H1 (cell line): ENCODE results near the gene RGS9BP. TPM values are rescaled to one million over a fixed set of nuclear protein-coding genes. Genes with fewer than 3 reads are reported as not detected.

Experiments
- CTCF ChIA-PET: fragments of 300-600 bp; sonication (Branson Sonifier 250); formaldehyde crosslinking; loops from one replicate; lab custom pipeline; 2021; ENCODE audit not compliant: partially characterized antibody; lab: Charles Lee
- POLR2A ChIA-PET: fragments of 300-600 bp; sonication (Branson Sonifier 250); formaldehyde crosslinking; loops from one replicate; lab custom pipeline; 2021; ENCODE audit warnings: inconsistent platforms; ENCODE audit not compliant: partially characterized antibody; lab: Charles Lee
- DNase-seq, 2 experiments: peaks; one replicate each; pipeline versions ENCODE4 v3.0.0 to v3.0.0-alpha.2; 2010 to 2022; ENCODE audit warnings: low spot score in 2 of 2, low read depth in 1 of 2, mixed read lengths in 1 of 2
- FAIRE-seq: peaks from 2 replicates; lab custom pipeline; 2011; peaks lifted over from hg19 to GRCh38; lab: Jason Lieb, UNC
- H2AFZ ChIP-seq: 2 replicates; pipeline ENCODE4 v1.8.1; 2012; ENCODE audit warnings: low read length, inconsistent platforms
- H2AK5ac ChIP-seq: 2 replicates; pipeline ENCODE4 v1.6.1; 2013; ENCODE audit warnings: low read depth, low read length
- H2BK120ac ChIP-seq: replicated peaks from 2 replicates; pipeline ENCODE3; 2013; ENCODE audit warnings: low read depth, low read length, inconsistent platforms
- H2BK12ac ChIP-seq: 2 replicates; pipeline ENCODE4 v1.6.1; 2013; ENCODE audit warnings: low read depth, low read length
- H2BK15ac ChIP-seq: 2 replicates; pipeline ENCODE4 v1.6.1; 2013; ENCODE audit warnings: low read length
- H2BK20ac ChIP-seq: 2 replicates; pipeline ENCODE4 v1.6.1; 2013; ENCODE audit warnings: low read length
- H2BK5ac ChIP-seq: 2 replicates; pipeline ENCODE4 v1.6.1; 2013; ENCODE audit warnings: low read depth, low read length
- H3K14ac ChIP-seq: 2 replicates; pipeline ENCODE4 v1.6.1; 2013; ENCODE audit warnings: inconsistent platforms; ENCODE audit not compliant: insufficient read length
- H3K18ac ChIP-seq: 2 replicates; pipeline ENCODE4 v1.6.1; 2013; ENCODE audit warnings: low read length; ENCODE audit errors: extremely low read depth
- H3K23ac ChIP-seq: 2 replicates; pipeline ENCODE4 v1.6.1; 2013; ENCODE audit warnings: inconsistent platforms; ENCODE audit not compliant: insufficient read length
- H3K23me2 ChIP-seq: 2 replicates; pipeline ENCODE4 v1.6.1; 2013; ENCODE audit warnings: low read depth, low read length
- H3K27ac ChIP-seq: 2 replicates; pipeline ENCODE4 v1.6.1; 2011; ENCODE audit warnings: low read depth, low read length, inconsistent platforms
- H3K27me3 ChIP-seq, 4 experiments: replicated peaks in 1 of 4; 1 replicate in 1 of 4; 2 replicates in 3 of 4; pipeline versions ENCODE4 v1.6.1 to v1.8.1; 2011 to 2013; ENCODE audit warnings: low read length in 3 of 4, mild to moderate bottlenecking in 3 of 4, inconsistent platforms in 2 of 4, mixed read lengths in 2 of 4, moderate library complexity in 1 of 4; ENCODE audit not compliant: control insufficient read depth in 3 of 4, insufficient read depth in 3 of 4; ENCODE audit errors: extremely low read depth in 1 of 4
- H3K36me3 ChIP-seq, 4 experiments: 2 replicates each; pipeline versions ENCODE4 v1.6.1 to v1.8.1; 2011 to 2013; ENCODE audit warnings: mild to moderate bottlenecking in 4 of 4, low read length in 3 of 4, moderate library complexity in 2 of 4, control low read depth in 1 of 4, inconsistent platforms in 1 of 4; ENCODE audit not compliant: insufficient read depth in 4 of 4, control insufficient read depth in 2 of 4
- H3K4ac ChIP-seq: replicated peaks from 2 replicates; pipeline ENCODE3; 2013; ENCODE audit warnings: low read length, low read depth, mixed read lengths, inconsistent platforms; ENCODE audit not compliant: insufficient read length
- H3K4me1 ChIP-seq, 4 experiments: replicated peaks in 1 of 4; 1 replicate in 1 of 4; 2 replicates in 3 of 4; pipeline versions ENCODE4 v1.6.1 to v1.8.1; 2011 to 2013; ENCODE audit warnings: low read length in 3 of 4, inconsistent platforms in 2 of 4, mixed read lengths in 1 of 4; ENCODE audit not compliant: insufficient read depth in 4 of 4, control insufficient read depth in 3 of 4
- H3K4me2 ChIP-seq, 2 experiments: 2 replicates each; pipeline versions ENCODE4 v1.6.1 to v1.8.1; 2011 to 2013; ENCODE audit warnings: low read depth in 2 of 2, low read length in 2 of 2, control low read depth in 1 of 2, inconsistent platforms in 1 of 2, mild to moderate bottlenecking in 1 of 2; ENCODE audit not compliant: insufficient read depth in 1 of 2
- H3K4me3 ChIP-seq, 4 experiments: fragments of 200-600, 300-600 bp in 1 of 4; sonication (generic), shearing (Covaris generic), sonication (Bioruptor Twin) in 1 of 4; 2 replicates each; pipeline versions ENCODE4 v1.5.1 to v1.8.1; 2011 to 2016; ENCODE audit warnings: low read length in 4 of 4, low read depth in 3 of 4, control low read depth in 2 of 4, inconsistent platforms in 2 of 4, mild to moderate bottlenecking in 2 of 4, mixed read lengths in 1 of 4, moderate library complexity in 1 of 4; ENCODE audit not compliant: insufficient read depth in 2 of 4; ENCODE audit errors: extremely low read depth in 1 of 4
- H3K56ac ChIP-seq: replicated peaks from 2 replicates; pipeline ENCODE3; 2013; ENCODE audit warnings: low read depth, mild to moderate bottlenecking, mixed read lengths, low read length, inconsistent platforms; ENCODE audit not compliant: insufficient read length
- H3K79me1 ChIP-seq: 2 replicates; pipeline ENCODE4 v1.6.1; 2013; ENCODE audit warnings: low read depth, low read length, control low read depth
- H3K79me2 ChIP-seq, 2 experiments: 2 replicates each; pipeline versions ENCODE4 v1.6.1 to v1.8.1; 2012 to 2013; ENCODE audit warnings: low read length in 2 of 2, mild to moderate bottlenecking in 2 of 2, inconsistent platforms in 1 of 2; ENCODE audit not compliant: insufficient read depth in 2 of 2, control insufficient read depth in 1 of 2
- H3K9ac ChIP-seq, 4 experiments: replicated peaks in 1 of 4; 1 replicate in 1 of 4; 2 replicates in 3 of 4; pipeline versions ENCODE4 v1.6.1 to v1.8.1; 2011 to 2013; ENCODE audit warnings: low read depth in 3 of 4, low read length in 3 of 4, control low read depth in 2 of 4, mild to moderate bottlenecking in 2 of 4, moderate library complexity in 2 of 4, inconsistent platforms in 1 of 4; ENCODE audit errors: extremely low read depth in 1 of 4
- H3K9me3 ChIP-seq, 2 experiments: 2 replicates each; pipeline versions ENCODE4 v1.6.1 to v1.8.1; 2012 to 2013; ENCODE audit warnings: mild to moderate bottlenecking in 2 of 2, moderate library complexity in 2 of 2, control low read depth in 1 of 2, inconsistent platforms in 1 of 2, low read depth in 1 of 2, low read length in 1 of 2, mixed read lengths in 1 of 2; ENCODE audit not compliant: insufficient read depth in 2 of 2
- H4K20me1 ChIP-seq, 2 experiments: replicated peaks in 1 of 2; 2 replicates each; pipeline versions ENCODE3 to v1.8.1; 2011 to 2013; ENCODE audit warnings: inconsistent platforms in 2 of 2, low read length in 2 of 2, mild to moderate bottlenecking in 1 of 2; ENCODE audit not compliant: insufficient read depth in 2 of 2, control insufficient read depth in 1 of 2
- H4K5ac ChIP-seq: 2 replicates; pipeline ENCODE4 v1.6.1; 2013; ENCODE audit warnings: low read length, low read depth, mixed read lengths, inconsistent platforms; ENCODE audit not compliant: insufficient read length
- H4K8ac ChIP-seq: 2 replicates; pipeline ENCODE4 v1.8.0; 2013; ENCODE audit warnings: mild to moderate bottlenecking, moderate library complexity, low read length, inconsistent platforms; ENCODE audit not compliant: insufficient read depth; ENCODE audit errors: extremely low read depth
- H4K91ac ChIP-seq: replicated peaks from 2 replicates; pipeline ENCODE3; 2013; ENCODE audit warnings: low read length, mixed read lengths, inconsistent platforms; ENCODE audit not compliant: insufficient read length
- BRCA1 ChIP-seq: IDR thresholded peaks from 2 replicates; pipeline ENCODE4 v1.6.1; 2012; ENCODE audit warnings: low read depth, low read length, improper control_type of control experiment
- CBX5 ChIP-seq: fragments of 300-800, 300-1000 bp; sonication (generic); IDR thresholded peaks from 2 replicates; pipeline ENCODE4 v1.7.1; 2016; ENCODE audit warnings: antibody characterized with exemption, low read length, low read depth
- CHD2 ChIP-seq: IDR thresholded peaks from 2 replicates; pipeline ENCODE4 v1.6.1; 2012; ENCODE audit warnings: low read length, improper control_type of control experiment
- EP300 ChIP-seq, 2 experiments: IDR thresholded peaks; 1 replicate in 1 of 2; 2 replicates in 1 of 2; pipeline ENCODE4 v1.6.1; 2011 to 2012; ENCODE audit warnings: low read depth in 2 of 2, low read length in 2 of 2, mild to moderate bottlenecking in 2 of 2, borderline replicate concordance in 1 of 2, inconsistent platforms in 1 of 2, moderate library complexity in 1 of 2
- GABPA ChIP-seq: IDR thresholded peaks from 2 replicates; pipeline ENCODE4 v1.6.1; 2011; ENCODE audit warnings: mild to moderate bottlenecking, low read length, moderate library complexity, borderline replicate concordance; ENCODE audit not compliant: insufficient read depth
- KDM5A ChIP-seq: fragments of 200-600 bp; IDR thresholded peaks from 2 replicates; pipeline ENCODE4 v1.7.1; 2012; ENCODE audit warnings: mild to moderate bottlenecking, low read length, inconsistent platforms, mixed read lengths
- POLR2A ChIP-seq, 2 experiments: IDR thresholded peaks; 1 replicate in 1 of 2; 2 replicates in 1 of 2; pipeline ENCODE4 v1.6.1; 2011; ENCODE audit warnings: low read depth in 2 of 2, low read length in 2 of 2, mild to moderate bottlenecking in 2 of 2; ENCODE audit errors: control extremely low read depth in 1 of 2
- RFX5 ChIP-seq: IDR thresholded peaks from 2 replicates; pipeline ENCODE4 v1.6.1; 2011; ENCODE audit warnings: low read depth, low read length, improper control_type of control experiment, borderline replicate concordance
- YY1 ChIP-seq: IDR thresholded peaks from 2 replicates; pipeline ENCODE4 v1.6.1; 2011; ENCODE audit warnings: low read depth, mild to moderate bottlenecking, low read length
- WGBS, 2 experiments: shearing (Covaris generic) in 1 of 2; methylation state at CpG; one replicate each; pipeline versions ENCODE4 v1.1.6 to v1.1.7; 2013 to 2015; ENCODE audit warnings: low lambda C conversion rate in 2 of 2, mixed read lengths in 2 of 2, inconsistent platforms in 1 of 2, low coverage in 1 of 2, missing lambda C conversion rate in 1 of 2; ENCODE audit not compliant: insufficient replicate concordance in 2 of 2, insufficient coverage in 1 of 2, insufficient read length in 1 of 2; ENCODE audit errors: extremely low coverage in 1 of 2, missing lambda C conversion rate in 1 of 2; 5-methylcytosine and 5-hydroxymethylcytosine counted together
- polyA plus RNA-seq, 7 experiments: library from polyadenylated mRNA; depleted of rRNA in 3 of 7; stranded (reverse) in 5 of 7; unstranded in 2 of 7; fragments of >200 nt in 5 of 7; fragments of 200-250 nt in 2 of 7; gene quantifications; 1 replicate in 5 of 7; 2 replicates in 1 of 7; 4 replicates in 1 of 7; pipeline versions ENCODE4 v1.2.1 to v1.2.3, GENCODE V29; 2011 to 2013; ENCODE audit warnings: missing spikeins in 2 of 7, mixed read lengths in 2 of 7
- total RNA-seq: library from RNA; stranded (reverse); fragmentation: NEBNext Ultra II Directional; extraction: Animal tissue kit (Norgen Biotek cat#: 25700); gene quantifications from 2 replicates; pipeline ENCODE4 v1.2.1, GENCODE V29; 2021
- TF ChIP-seq, protein P1 (sequence below): IDR thresholded peaks from 2 replicates; pipeline ENCODE4 v1.6.1; 2012; ENCODE audit warnings: inconsistent platforms
- TF ChIP-seq, protein P2 (sequence below), 3 experiments: IDR thresholded peaks; 1 replicate in 2 of 3; 2 replicates in 1 of 3; pipeline versions ENCODE4 v1.5.1 to v1.6.1; 2011; ENCODE audit warnings: low read length in 3 of 3, mild to moderate bottlenecking in 3 of 3, inconsistent platforms in 2 of 3, low read depth in 1 of 3, moderate library complexity in 1 of 3; ENCODE audit not compliant: insufficient read depth in 1 of 3; ENCODE audit errors: control extremely low read depth in 1 of 3

The RGS9BP gene
- total and polyA plus RNA-seq, 2 of the 8 experiments (the other 6 are each of a cell fraction or from before 2014, with no cell fraction given): 0.11 to 0.26 TPM

DNA sequence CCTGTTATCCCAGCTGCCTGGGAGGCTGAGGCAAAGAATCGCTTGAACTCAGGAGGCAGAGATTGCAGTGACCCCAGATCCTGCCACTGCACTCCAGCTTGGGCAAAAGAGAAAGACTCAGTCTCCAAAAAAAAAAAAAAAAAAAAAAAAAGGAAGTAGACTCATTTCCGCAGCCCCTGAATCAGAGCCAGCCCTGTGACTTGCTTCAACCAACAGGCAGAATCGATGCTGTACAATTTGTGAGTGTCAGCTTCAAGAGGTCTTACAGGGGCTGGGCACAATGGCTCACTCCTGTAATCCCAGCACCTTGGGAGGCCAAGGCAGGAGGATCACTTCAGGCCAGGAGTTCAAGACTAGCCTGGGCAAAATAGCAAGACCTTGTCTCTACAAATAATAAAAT, 13.5 kb upstream of the RGS9BP start:
- H2BK20ac ChIP-seq: no peak overlapping the region
- WGBS, 2 experiments: 39% methylated on average over 2 of the region's 3 CpGs; no CpG with 5 or more reads in 1 of the 2 experiments
- H2AK5ac ChIP-seq: no peak overlapping the region
- no peak for DNase-seq
- no peak overlapping the region for H4K8ac ChIP-seq
- H3K79me2 ChIP-seq: peaks cover 0 to 54% of the 10 kb centered on the region in 2 experiments; a peak in 3 of 4 replicates
- no peak overlapping the region for H3K9ac ChIP-seq
- peaks cover 0 to 5% of the 10 kb centered on the region in 2 experiments for H4K20me1 ChIP-seq
- no peak overlapping the region for H3K18ac ChIP-seq
- H3K56ac ChIP-seq: no peak overlapping the region
- CTCF ChIA-PET: no interaction called here
- H3K4me2 ChIP-seq: no peak overlapping the region
- no peak overlapping the region for H2BK12ac ChIP-seq
- no peaks in the 10 kb centered on the region for H3K4me1 ChIP-seq
- no peak overlapping the region for H3K14ac ChIP-seq
- no peak overlapping the region for H2BK15ac ChIP-seq
- POLR2A ChIA-PET: no interaction called here
- H3K23ac ChIP-seq: no peak overlapping the region
- no peak overlapping the region for H4K5ac ChIP-seq
- no peak overlapping the region for H2AFZ ChIP-seq
- peaks cover 0 to 11% (median 1%) of the 10 kb centered on the region in 4 experiments; a peak in 2 of 8 replicates for H3K36me3 ChIP-seq
- no peaks in the 10 kb centered on the region for H3K27me3 ChIP-seq
- no peak for FAIRE-seq
- H2BK5ac ChIP-seq: no peak overlapping the region
- no peak overlapping the region for H2BK120ac ChIP-seq
- H3K79me1 ChIP-seq: peaks cover 2% of the 10 kb centered on the region; the same call in 1 of the 2 replicates
- H4K91ac ChIP-seq: no peak overlapping the region
- H3K9me3 ChIP-seq: no peaks in the 10 kb centered on the region
- no peak overlapping the region for H3K4ac ChIP-seq
- no peaks in the 10 kb centered on the region for H3K23me2 ChIP-seq
- no peak overlapping the region for H3K27ac ChIP-seq
- no peak overlapping the region for H3K4me3 ChIP-seq
- TF ChIP-seq BRCA1 (no peak), YY1 (no peak), GABPA (no peak), POLR2A (IDR thresholded peaks at IDR 0.05; ENCODE audit: control extremely low read depth in 1 of 2, low read depth in 2 of 2, low read length in 2 of 2) (no peak), EP300 (IDR thresholded peaks at IDR 0.05; ENCODE audit: borderline replicate concordance in 1 of 2, low read depth in 2 of 2, low read length in 2 of 2) (no peak), KDM5A (no peak), CHD2 (no peak), RFX5 (no peak), CBX5 (no peak)
- TF ChIP-seq, protein P1, sequence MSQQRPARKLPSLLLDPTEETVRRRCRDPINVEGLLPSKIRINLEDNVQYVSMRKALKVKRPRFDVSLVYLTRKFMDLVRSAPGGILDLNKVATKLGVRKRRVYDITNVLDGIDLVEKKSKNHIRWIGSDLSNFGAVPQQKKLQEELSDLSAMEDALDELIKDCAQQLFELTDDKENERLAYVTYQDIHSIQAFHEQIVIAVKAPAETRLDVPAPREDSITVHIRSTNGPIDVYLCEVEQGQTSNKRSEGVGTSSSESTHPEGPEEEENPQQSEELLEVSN: no peak
- TF ChIP-seq, protein P2, sequence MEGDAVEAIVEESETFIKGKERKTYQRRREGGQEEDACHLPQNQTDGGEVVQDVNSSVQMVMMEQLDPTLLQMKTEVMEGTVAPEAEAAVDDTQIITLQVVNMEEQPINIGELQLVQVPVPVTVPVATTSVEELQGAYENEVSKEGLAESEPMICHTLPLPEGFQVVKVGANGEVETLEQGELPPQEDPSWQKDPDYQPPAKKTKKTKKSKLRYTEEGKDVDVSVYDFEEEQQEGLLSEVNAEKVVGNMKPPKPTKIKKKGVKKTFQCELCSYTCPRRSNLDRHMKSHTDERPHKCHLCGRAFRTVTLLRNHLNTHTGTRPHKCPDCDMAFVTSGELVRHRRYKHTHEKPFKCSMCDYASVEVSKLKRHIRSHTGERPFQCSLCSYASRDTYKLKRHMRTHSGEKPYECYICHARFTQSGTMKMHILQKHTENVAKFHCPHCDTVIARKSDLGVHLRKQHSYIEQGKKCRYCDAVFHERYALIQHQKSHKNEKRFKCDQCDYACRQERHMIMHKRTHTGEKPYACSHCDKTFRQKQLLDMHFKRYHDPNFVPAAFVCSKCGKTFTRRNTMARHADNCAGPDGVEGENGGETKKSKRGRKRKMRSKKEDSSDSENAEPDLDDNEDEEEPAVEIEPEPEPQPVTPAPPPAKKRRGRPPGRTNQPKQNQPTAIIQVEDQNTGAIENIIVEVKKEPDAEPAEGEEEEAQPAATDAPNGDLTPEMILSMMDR (IDR thresholded peaks at IDR 0.05; ENCODE audit: control extremely low read depth in 1 of 3, insufficient read depth in 1 of 3, low read depth in 1 of 3, low read length in 3 of 3): no peak
